ENCODE data around the gene FNDC5.

The FNDC5 gene

DNA sequence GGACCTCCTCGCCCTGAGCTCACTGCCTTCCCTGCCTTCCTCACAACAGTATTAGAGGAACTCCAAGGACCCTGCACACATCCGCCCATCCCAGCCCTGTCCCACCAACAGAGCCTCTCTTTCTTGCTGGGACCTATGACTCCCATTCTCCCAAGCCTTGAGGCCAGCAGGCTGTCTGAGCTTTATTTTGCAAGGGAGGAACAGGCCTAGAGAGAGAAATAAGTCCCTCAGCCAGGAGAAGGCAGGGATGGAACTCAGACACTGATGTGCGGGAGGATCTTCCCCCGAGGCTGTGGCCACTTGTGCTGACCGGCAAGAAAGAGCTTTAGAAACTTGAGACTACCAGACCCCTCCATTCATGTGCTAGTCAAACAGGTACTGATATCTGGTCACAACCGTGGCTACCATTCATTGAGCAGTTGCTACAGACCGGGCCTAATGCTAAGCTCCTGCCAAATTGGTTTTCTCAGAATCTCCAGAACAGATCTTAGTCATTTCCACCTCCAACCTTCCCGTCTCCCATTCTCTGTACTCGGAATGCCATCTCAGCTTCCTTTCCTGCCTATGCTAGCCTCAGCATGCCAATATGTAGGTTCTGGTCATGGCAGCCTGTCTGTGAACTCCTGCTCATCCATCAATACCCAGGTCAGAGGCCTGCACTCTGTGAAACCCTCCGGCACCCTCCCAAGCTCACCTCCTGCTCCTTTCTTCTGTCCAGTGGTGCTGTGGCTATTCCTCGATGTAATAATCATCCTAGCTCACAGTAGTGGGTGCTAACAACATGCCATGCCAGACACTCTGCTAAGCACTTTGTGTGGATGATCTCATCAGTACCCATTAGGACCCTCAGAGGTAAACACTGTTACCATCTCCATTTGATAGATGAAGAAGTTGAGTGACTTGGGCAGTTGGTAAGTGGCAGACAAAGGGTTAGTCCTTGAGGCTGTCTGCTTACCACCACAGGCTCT is 26.7 kb upstream of the FNDC5 start:
- no peak for DNase-seq

DNA sequence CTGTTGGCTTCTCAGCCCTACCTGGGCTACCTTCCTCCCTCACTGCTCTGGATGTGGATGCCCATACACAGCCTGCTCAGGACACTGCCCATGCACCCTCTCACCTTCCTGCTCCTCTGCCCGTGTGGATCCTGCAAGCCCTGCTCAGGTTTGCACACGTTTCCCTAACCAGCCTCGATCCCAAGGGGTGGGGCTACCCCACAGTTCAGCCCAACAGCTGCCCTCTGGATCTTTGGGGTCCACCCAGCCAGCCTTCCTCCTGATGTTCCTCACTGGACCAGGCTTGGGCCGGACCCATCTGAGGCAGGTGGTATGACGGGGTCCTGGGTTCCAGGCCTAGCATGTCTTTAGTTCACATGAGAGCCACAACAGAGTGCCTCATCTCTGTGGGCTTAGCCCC is 25.7 kb upstream of the FNDC5 start:
- DNase-seq: no peak

DNA sequence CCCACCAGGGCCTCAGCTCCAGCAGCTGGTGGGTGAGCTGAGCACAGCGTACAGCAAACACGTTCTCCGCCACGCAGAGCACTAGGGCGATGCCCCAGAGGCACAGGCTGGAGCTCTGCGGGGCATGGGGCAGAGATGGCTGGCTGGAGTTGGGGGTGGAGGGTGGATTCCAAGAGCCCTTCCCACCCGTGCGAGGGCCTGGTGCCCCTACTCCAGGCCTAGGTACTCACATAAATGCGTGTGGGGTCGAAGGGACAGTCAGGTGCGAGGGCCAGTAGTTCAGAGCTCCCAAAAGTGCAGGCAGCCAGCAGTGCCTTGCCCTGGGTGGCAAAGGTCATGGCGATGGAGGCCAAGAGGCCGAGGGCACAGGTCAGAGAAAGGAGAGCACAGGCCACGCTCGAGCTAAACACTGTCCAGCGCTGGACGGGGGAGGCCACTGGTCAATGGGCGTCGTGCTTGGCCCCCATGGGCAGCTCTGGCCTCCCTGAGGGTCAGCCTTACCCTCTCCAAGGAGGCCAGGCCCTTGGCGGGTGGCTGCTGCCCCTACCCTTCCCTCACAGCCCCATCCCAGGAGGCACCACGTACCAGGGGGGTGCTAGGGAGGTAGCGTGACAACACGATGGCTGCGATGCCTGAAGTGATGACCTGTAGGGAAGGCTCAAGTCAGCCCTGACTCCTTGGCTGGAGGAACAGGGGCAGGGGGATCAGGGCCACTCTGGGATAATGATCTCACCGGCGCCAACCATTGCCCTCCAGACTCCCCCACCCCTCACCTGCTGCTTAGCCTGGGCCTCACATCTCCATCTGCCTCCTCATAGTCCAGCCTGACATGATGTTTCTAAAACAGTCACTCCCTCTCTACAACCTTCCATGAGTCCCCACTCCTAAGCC is 24.9 kb upstream of the FNDC5 start:
- DNase-seq: no peak

DNA sequence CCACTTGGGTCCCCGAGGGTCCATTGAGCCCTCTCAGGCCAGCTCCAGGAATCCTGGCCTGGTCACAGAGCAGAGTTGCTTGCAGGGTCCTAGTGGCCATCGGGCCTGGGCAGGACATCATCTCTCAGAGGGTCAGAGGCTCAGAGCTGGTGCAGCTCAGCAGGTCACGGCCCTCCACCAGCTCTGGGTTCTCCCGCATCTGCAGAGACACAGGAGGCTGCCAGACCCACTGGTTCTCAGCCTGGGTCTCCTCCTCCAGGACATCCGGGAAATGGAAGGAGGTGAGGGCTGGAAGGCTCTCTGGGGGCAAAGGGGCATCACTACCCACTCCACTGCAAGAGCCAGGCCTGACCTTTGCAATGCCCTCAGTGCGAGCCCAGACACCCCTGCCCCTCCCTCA is 24.0 kb upstream of the FNDC5 start:
- DNase-seq: no peak

DNA sequence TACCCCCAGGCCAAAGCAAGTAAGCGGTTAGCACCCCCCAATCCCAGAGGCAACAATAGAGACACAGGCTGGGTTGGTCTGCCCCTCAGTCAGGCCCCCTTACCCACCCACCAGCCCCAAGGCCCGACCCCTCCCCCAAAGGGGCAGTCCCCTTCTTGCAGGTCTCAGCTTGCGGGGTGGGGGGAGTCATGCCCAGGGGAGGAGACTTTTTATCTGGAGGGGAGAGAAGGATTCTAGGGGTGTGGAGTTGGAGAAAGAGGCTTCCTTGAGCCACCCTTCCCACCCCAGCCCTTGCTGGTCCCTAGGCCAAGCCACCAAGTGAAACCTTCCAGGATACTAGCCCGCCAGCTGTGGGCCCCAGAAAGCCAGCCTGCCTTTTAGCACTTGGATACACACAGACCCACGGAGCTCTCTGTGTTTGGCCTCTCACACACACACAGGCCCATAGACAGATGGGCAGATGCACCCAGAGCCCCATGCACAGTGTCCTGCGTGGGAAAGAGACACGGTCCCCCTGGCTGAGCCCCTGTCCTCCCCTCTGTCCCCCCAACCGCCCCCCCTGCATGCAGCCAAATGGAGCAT is 23.4 kb upstream of the FNDC5 start:
- DNase-seq: peak; percentile 33

DNA sequence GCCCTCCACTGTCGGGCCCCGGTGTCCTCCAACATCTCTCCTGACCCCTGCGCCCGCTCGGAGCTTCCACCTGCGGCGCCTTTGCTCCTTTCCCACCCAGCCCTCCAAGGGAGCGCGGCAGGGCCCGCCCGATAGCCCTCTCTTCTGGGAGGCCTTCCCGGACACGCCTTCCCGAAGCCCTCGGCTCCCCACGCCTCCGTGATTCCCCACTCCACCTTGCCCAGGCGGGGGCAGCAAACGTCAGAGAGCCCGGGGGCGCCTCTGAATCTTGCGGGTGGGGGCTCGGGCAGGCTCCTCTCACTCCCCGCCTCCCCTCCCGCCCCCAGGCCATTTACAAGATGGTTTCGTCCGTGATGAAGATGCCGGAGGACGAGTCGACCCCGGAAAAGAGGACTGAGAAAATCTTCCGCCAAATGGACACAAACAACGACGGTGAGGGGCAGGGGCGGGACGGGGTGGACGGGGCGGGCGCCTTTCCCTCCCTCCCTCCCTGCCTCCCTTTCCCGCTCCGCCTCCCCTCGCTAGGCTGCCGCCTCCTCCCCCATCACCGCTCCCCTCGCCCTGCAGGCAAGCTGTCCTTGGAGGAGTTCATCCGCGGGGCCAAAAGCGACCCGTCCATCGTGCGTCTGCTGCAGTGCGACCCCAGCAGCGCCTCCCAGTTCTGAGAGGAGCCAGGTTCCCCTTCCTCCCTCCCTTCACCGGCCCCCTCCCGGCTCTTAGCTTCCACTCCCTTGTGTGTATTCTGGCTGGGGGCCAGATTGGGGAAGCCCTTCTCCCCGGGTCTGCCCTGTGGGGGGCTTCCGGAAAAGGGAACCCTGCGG is 22.7 kb upstream of the FNDC5 start:
- DNase-seq: peak; percentile 50

DNA sequence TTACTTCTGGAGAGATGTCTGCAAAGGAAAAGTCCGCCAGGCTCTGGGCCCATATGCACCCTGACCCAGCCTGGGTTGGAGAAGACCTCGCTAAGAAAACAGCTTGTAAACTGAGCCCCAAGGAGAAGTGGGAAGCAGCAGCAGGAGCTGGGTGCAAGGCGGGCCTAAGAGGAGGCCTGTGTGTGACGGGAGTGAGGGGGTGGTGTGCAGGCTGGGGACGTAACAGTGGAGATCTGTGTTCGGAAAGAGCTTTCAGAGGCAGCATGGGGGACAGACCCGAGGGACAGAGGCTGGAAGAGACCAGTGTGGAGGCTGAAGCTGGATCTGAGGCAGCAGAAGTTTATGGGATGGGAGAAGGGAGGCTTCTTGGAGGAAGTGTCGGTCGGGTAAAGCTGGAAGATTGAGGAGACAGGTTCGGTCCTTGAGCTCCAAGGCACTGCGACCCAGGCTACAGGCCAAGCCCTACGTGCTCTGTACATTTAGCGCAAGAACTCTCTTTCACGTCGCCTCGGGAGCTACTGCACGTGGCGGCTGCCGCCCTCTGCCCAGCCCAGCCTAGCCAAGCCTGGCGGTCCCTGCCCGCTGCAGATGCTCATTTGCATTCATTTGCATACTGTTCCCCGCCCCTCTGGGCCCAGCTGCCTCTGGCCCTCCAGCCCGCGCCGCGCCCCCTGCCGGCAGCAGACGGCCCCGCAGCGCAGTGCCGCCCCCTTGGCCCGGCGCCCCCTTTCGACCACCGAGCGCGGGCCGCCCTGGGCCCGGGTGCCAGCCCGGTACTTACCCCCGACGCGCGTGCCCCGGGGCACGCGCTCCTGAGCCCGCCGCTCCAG is 21.9 kb upstream of the FNDC5 start:
- peak; percentile 50 for DNase-seq

DNA sequence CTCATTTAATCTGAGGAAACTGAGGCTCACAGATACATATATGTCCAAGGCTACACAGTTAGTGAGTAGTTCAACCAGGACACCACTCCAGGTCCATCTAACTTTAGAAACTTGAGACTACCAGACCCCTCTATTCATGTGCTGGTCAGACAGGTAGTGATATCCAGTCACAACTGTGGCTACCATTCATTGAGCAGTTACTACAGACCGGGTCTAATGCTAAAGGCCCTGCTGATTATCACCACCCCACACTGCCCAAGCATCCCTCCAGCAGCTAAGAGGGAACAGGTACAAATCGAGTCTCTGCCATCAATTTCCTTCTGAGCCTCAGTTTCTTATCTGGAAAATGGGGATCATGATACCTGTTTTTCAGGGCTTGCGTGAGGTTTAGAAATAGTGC is 20.9 kb upstream of the FNDC5 start:
- no peak for DNase-seq

DNA sequence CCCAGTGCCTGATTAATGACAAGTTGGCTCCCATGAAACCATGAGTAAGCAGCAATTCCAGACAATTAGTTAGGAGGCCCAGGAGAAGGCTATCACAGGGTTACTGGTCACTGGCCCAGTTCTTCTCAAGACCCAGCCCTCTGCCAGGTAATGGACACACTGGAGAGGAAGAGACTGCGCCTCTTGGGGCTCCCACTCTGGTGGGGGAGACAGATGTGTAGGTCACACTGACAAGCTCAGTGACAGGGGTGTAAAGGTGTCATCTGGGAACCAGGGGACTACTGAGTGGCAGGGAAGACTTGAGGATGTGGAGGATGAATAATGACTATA is 20.5 kb upstream of the FNDC5 start:
- no peak for DNase-seq

DNA sequence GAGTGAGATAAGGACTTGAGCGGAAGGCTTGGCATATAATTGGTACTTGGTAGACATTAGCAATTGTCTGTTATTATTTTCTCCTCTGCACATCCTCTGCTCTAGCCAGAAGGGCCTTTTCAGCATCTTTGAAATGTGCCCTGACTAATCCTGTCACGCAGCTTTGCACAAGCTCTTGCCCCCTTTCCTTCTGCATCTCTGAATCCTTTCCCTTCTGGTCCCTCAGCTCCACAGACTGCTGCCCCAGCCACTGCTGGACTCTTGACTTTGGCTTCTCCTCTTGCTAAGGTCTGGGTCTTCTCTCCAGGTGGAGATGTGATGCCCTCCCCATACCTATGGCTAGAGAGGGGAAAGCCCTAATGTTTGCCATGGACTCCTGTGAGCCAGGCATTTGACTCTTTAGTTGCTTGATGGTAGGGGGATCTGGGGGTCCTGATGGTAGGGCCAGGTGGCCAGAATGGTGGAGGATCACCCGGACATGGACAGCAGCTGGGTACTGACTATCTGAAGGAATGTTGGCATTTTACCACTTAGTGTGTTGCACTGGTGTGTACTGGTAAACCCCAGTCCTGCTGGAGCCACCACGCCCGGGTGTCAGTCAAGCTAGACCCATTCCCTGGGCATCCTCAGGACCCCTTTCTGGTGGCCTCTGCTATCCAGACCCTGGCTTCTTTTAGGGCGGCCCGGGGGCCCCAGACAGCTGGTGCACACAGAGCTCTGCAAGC is 20.0 kb upstream of the FNDC5 start:
- DNase-seq: no peak

DNA sequence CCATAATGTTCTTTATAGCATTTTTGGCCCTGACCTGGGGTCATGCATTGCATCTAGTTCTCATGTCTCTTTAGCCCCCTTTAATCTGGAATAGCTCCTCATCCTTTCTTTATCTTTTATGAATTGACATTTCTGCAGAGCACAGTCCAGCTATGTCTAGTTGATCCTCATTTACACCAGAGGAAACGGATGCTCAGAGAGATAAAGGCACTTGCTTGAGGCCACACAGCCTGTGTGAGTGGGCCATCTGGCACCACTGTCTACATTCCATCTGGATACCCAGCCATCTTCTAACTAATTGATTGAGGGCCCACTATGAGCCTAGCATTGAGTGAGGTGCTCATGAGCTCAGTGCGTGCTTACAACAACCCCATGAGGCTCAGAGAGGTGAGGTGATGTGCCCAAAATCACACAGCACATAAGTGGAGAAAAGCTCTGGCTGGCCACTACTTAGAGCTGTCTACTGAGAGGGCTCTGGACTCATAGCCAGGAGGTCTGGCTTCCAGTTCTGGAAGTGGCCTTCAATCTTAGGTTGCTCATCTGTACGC is 19.1 kb upstream of the FNDC5 start:
- no peak for DNase-seq

DNA sequence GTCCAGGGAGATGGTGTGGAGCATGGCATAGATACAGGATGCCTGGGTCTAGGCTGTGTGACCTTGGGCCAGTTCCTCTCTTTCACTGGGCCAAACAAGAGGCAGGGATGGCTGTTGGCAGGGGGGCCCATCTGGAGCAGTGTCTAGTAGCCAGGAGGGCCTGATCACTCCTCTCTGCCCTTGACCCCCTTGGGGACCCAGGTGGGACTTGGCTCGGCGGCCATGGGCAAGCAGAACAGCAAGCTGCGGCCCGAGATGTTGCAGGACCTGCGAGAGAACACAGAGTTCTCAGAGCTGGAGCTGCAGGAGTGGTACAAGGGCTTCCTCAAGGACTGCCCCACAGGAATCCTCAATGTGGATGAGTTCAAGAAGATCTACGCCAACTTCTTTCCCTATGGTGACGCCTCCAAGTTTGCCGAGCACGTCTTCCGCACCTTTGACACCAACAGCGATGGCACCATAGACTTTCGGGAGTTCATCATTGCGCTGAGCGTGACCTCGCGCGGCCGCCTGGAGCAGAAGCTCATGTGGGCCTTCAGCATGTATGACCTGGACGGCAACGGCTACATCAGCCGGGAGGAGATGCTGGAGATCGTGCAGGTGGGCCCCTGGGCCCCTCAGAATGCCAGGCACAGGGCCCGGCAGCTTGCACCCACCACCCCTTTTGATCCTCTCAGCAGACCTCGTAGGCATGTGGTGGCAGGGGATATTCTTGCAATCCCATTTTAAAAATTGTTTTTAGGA is 18.1 kb upstream of the FNDC5 start:
- DNase-seq: no peak

DNA sequence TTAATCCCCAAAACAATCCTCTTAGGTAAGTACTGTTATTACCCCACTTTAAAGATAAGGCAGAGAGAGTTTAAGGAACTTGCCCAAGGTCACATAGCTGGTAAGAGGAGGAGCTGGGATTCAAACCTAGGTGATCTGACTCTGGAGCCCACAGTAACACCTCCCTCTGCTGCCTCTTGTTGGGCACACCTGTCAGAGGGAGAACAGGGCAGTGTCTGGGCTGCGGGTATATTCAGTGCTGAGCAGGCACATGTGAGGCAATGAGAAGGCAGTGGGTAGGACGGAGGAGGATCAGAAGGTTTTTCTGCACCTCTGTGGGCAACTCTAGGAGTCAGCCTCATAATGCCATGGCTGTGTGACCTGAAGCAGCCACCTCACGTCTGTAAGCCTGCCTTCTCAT is 17.4 kb upstream of the FNDC5 start:
- no peak for DNase-seq

DNA sequence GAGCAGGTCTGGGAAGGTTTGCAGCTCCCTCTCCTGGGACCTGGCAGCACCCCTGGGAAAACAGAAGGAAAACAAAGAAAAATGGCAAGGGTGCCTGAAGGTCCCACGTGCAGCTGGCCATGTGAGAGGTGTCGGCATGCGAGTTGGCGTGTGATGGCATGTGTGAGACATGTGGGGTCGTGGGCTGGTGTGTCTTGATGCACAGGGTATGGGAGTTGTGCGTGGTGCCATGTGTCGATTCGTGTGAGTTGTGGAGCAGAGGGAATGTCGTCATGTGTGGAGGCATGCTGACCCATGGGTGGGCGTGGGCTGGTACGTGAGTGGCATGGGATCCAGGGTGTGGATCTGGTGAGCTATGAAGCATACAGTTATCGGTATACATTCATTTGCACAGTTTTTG is 16.9 kb upstream of the FNDC5 start:
- DNase-seq: no peak

DNA sequence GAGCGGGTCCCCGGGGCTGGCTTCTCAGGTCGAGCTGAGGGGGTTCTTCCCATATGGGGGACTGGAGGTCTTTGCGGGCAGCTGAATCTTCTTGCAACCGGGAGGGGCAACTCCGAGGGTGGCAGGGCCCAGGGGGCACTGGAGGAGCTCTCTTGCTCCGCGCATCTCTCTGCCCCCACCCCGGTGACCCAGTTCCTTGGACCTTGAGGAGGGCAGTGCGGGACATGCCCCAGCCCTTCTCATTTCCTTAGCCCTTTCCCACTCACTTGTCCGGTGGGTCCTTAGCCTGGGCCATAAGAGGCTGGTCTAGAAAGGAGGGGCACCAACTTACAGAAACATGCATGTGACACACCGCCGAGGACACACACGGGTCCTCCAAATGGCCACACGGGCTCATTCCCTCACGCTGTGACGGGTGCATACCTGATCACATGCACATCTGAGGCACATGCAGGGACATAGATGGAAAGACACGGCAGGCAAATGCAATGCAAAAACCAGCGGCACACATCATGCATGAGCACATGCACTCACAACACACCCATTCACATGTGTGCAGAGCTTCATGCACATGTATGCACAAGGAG is 16.2 kb upstream of the FNDC5 start:
- no peak for DNase-seq

DNA sequence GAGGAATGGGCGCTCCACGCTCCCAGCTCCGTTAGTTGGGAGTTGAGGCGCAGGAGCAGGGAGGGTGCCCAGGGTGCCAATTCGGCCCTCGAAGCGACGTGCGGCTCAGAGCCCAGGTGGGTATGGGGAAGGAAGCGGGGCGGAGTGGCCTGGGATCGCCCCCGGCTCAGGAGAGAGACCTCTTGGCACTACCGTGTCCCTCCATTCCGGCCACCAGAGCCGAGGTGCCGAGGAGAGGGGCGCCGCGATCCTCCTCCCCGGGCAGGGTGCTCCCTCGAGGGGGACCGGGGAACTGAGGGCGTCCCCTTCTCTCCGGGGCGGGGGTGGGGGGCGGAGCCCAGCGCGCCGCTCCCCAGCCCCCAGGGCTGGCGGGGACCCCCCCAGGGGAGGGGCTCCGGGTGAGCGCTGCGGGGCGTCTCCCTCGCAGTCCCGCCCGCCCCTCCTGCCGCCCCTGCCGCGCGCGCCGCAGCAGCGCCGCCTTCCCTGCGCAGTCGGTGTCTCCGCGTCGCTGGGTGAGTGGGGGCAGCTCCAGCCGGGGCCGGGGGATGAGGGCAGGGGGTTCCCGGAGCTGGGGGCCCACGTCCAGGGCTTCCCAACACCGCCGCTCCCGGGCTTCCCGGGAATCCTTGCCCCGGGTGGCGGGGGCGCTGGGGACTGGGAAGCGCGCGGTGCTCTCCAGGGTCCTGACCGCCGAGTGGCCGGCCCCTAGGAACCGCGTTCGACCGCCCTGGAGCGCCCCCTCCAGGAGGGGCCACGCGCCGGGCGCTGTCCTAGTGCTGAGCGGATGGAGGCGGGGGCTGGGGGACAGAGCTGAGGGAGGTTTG is 15.5 kb upstream of the FNDC5 start, which contains the start of gene HPCA:
HPCA (plus strand) TSS at position 488 of the 824 bp plus-strand sequence. CDS start 2,408 bp downstream, outside the sequence.
- DNase-seq: peak; percentile 29

DNA sequence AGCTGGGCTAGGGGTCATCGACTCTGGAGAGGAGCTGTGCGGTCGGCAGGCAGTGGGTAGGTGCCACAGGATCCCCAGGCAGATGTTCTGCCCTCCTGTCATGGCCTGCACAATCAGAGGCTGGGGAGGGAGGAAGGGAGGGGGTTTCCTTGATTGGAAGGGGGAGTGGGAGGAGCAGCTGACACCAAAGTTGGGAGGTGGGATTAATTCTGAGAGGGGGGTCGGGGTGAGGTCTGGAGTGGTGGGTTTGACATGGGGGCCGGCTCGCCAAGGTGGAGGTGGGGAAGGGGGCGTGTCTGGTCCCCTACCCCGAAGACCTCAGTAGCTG is 14.9 kb upstream of the FNDC5 start:
- DNase-seq: peak; percentile 57

DNA sequence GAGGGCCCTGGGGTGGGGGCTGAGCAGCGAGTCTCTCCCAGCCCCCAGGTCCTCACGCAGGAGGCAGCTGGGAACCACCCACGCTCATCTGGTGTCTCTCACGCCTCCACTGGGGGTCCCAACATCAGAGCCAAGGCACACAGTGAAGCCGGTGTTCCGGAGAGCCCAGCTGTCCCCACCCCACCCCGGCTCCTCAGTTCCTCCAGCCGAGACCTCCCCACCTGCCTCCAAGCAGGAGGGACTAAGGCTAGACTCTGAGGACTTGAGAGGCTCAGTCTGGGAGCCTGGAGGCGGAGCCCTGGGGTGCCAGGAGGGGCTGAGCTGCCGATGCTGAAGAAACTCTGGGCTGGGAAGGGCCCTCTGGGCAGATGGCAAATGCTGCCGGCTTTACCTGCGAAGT is 14.0 kb upstream of the FNDC5 start:
- DNase-seq: peak; percentile 69

DNA sequence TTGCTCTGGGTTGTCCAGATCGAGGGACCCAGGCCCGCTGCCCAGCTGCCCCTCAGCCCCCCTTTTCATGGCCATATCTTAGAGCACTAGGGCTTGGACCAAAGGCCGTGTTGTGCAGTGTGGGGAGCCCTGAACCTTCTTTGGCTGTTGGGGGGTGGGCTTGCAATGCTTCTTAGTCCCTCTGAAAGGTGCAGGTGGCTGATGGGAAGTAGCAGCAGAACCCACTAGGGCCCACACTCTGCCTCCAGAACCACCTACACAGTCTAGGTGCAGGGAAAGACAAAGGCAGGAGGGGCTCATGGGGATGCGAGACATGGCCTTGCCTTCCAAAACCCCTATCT is 13.3 kb upstream of the FNDC5 start:
- DNase-seq: no peak
